Keratinocyte (primary cell): ENCODE data around the gene GRHL3. TPM values are rescaled to one million over a fixed set of nuclear protein-coding genes. Genes with fewer than 3 reads are reported as not detected.

Source experiments
- DNase-seq: peaks from one replicate; pipeline ENCODE4 v3.0.0-alpha.2; 2011; ENCODE audit warnings: low read depth, missing footprints, low spot score
- FAIRE-seq: peaks from 2 replicates; lab custom pipeline; 2011; peaks lifted over from hg19 to GRCh38; lab: Jason Lieb, UNC
- H2AFZ ChIP-seq: 2 replicates; pipeline ENCODE4 v1.6.0; 2012; ENCODE audit warnings: low read length, control low read depth, inconsistent platforms; ENCODE audit not compliant: control insufficient read depth
- H3K27ac ChIP-seq: 2 replicates; pipeline ENCODE4 v1.5.1; 2011; ENCODE audit warnings: low read length; ENCODE audit not compliant: control insufficient read depth, insufficient read depth
- H3K27me3 ChIP-seq: 3 replicates; pipeline ENCODE4 v1.6.0; 2011; ENCODE audit warnings: low read length; ENCODE audit not compliant: control insufficient read depth, insufficient read depth; ENCODE audit errors: extremely low read depth
- H3K36me3 ChIP-seq, 2 experiments: 2 replicates in 1 of 2; 3 replicates in 1 of 2; pipeline ENCODE4 v1.5.1; 2011; ENCODE audit warnings: low read length in 2 of 2, mild to moderate bottlenecking in 1 of 2; ENCODE audit not compliant: control insufficient read depth in 2 of 2, insufficient read depth in 2 of 2; ENCODE audit errors: extremely low read depth in 1 of 2
- H3K4me1 ChIP-seq: 3 replicates; pipeline ENCODE4 v1.5.1; 2011; ENCODE audit warnings: low read length; ENCODE audit not compliant: control insufficient read depth, insufficient read depth; ENCODE audit errors: extremely low read depth
- H3K4me2 ChIP-seq: 3 replicates; pipeline ENCODE4 v1.6.0; 2011; ENCODE audit warnings: low read depth, low read length; ENCODE audit not compliant: control insufficient read depth, insufficient read depth; ENCODE audit errors: extremely low read depth
- H3K4me3 ChIP-seq, 3 experiments: fragments of 200-600 bp in 1 of 3; sonication (generic) in 1 of 3; 2 replicates in 2 of 3; 3 replicates in 1 of 3; pipeline ENCODE4 v1.5.1; 2011 to 2016; ENCODE audit warnings: low read length in 3 of 3, mild to moderate bottlenecking in 3 of 3, control low read depth in 2 of 3, inconsistent platforms in 1 of 3, low read depth in 1 of 3, mixed read lengths in 1 of 3, mixed run types in 1 of 3, moderate library complexity in 1 of 3; ENCODE audit not compliant: control insufficient read depth in 2 of 3, insufficient read depth in 2 of 3; ENCODE audit errors: extremely low read depth in 1 of 3
- H3K79me2 ChIP-seq: 2 replicates; pipeline ENCODE4 v1.6.0; 2012; ENCODE audit warnings: low read length; ENCODE audit not compliant: control insufficient read depth, insufficient read depth
- H3K9ac ChIP-seq: 3 replicates; pipeline ENCODE4 v1.6.0; 2011; ENCODE audit warnings: low read length; ENCODE audit not compliant: control insufficient read depth, insufficient read depth; ENCODE audit errors: extremely low read depth
- H3K9me1 ChIP-seq: 3 replicates; pipeline ENCODE4 v1.6.0; 2011; ENCODE audit warnings: low read length; ENCODE audit not compliant: control insufficient read depth, insufficient read depth; ENCODE audit errors: extremely low read depth
- H3K9me3 ChIP-seq: 2 replicates; pipeline ENCODE4 v1.5.1; 2012; ENCODE audit warnings: low read depth, low read length; ENCODE audit not compliant: control insufficient read depth
- H4K20me1 ChIP-seq: 3 replicates; pipeline ENCODE4 v1.6.0; 2011; ENCODE audit warnings: low read length; ENCODE audit not compliant: control insufficient read depth, insufficient read depth; ENCODE audit errors: extremely low read depth
- EZH2 ChIP-seq: IDR thresholded peaks from one replicate; pipeline ENCODE4 v1.6.1; 2012; ENCODE audit warnings: inconsistent platforms, mild to moderate bottlenecking, low read length, moderate library complexity
- dilution Hi-C: fragments of 300-500 bp; cut with MboI; formaldehyde crosslinking; loops from one replicate; pipeline ENCODE4 v1.7.0; 2020; ENCODE audit warnings: low sequenced_read_pairs; ENCODE audit not compliant: extremely low pct_ligation_motif_present
- polyA plus RNA-seq, 5 experiments: library from polyadenylated mRNA; depleted of rRNA in 3 of 5; stranded (reverse) in 3 of 5; stranded (forward) in 1 of 5; unstranded in 1 of 5; fragments of >200 nt; gene quantifications; 1 replicate in 1 of 5; 2 replicates in 3 of 5; 3 replicates in 1 of 5; pipeline versions ENCODE4 v1.2.1 to v1.2.3, GENCODE V29; 2011 to 2012; ENCODE audit warnings: missing spikeins in 2 of 5, low read depth in 1 of 5, low replicate concordance in 1 of 5
- TF ChIP-seq, protein P1 (sequence below), 3 experiments: IDR thresholded peaks in 1 of 3; conservative IDR thresholded peaks in 1 of 3; optimal IDR thresholded peaks in 1 of 3; 2 replicates in 2 of 3; 3 replicates in 1 of 3; pipeline versions ENCODE3 to v1.5.1; 2011; ENCODE audit warnings: low read length in 3 of 3, mild to moderate bottlenecking in 3 of 3, moderate library complexity in 2 of 3, control low read depth in 1 of 3, inconsistent platforms in 1 of 3; ENCODE audit not compliant: insufficient read depth in 2 of 3; ENCODE audit errors: extremely low read depth in 1 of 3

The GRHL3 gene
- polyA plus RNA-seq, 1 donor (not counting 4 experiments of a cell fraction or from before 2014, with no cell fraction given): 13.0 TPM

DNA sequence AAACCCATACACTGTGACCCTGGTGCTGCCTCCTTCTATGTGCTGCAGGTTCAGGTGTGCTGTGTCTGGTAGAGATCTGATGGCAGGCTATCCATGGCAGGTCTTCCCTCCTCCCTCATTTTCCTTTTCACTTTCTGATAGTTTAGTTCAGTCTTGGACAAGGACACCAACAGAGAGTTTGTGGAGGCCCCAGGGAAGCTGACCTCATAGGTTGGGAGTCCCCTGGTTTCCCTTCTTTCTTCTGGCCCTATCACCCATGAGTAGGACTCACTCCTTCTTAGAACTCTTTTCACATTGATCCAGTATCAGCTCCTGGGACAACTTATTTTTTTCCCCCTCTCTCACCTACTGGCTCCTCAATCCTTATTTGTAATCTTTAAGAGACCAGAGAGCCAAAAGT lies 8.3 kb downstream of the GRHL3 start:
- dilution Hi-C loops: no loop called here
- FAIRE-seq: no peak

DNA sequence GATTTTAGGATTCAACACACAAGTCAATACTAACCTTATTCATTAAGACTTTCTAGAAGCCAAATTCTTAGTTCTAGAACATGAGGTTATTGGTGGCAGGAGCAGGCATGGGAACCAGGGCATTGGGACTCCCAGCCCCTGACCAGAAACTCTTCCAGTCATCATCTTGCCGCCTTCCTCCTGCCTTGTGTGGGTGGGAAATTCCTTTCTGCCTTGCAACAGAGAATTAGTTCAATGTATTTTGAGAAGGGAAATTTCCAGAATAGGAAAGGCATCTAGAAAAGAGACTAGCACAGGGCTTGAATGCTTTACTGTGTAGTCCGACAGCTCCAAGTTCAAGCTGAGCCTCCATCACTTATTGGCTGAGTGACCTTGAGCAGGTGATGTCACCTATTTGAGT lies 8.7 kb downstream of the GRHL3 start:
- FAIRE-seq (no peak), DNase-seq (no peak)
- dilution Hi-C loops: no loop called here
- Histone ChIP-seq H3K4me3 (no peak overlapping the region), H3K9me1 (no peaks in the 10 kb centered on the region), H3K36me3 (peaks cover 0 to 8% of the 10 kb centered on the region in 2 experiments), H3K9ac (no peak overlapping the region), H3K4me2 (no peak overlapping the region), H3K4me1 (peaks cover 32% of the 10 kb centered on the region), H4K20me1 (no peaks in the 10 kb centered on the region), H3K79me2 (no peaks in the 10 kb centered on the region), H3K9me3 (no peaks in the 10 kb centered on the region), H3K27ac (no peak overlapping the region), H2AFZ (no peak overlapping the region), H3K27me3 (peaks cover 7% of the 10 kb centered on the region)
- TF ChIP-seq, protein P1, sequence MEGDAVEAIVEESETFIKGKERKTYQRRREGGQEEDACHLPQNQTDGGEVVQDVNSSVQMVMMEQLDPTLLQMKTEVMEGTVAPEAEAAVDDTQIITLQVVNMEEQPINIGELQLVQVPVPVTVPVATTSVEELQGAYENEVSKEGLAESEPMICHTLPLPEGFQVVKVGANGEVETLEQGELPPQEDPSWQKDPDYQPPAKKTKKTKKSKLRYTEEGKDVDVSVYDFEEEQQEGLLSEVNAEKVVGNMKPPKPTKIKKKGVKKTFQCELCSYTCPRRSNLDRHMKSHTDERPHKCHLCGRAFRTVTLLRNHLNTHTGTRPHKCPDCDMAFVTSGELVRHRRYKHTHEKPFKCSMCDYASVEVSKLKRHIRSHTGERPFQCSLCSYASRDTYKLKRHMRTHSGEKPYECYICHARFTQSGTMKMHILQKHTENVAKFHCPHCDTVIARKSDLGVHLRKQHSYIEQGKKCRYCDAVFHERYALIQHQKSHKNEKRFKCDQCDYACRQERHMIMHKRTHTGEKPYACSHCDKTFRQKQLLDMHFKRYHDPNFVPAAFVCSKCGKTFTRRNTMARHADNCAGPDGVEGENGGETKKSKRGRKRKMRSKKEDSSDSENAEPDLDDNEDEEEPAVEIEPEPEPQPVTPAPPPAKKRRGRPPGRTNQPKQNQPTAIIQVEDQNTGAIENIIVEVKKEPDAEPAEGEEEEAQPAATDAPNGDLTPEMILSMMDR (optimal IDR thresholded peaks at IDR 0.05 in 1 of 3, IDR thresholded peaks at IDR 0.05 in 1 of 3, conservative IDR thresholded peaks at IDR 0.05 in 1 of 3; ENCODE audit: extremely low read depth in 1 of 3, insufficient read depth in 2 of 3, low read length in 3 of 3): no peak
- TF ChIP-seq EZH2: no peak

More for the DNA sequence above, 8.3 kb downstream of the GRHL3 start:
- Histone ChIP-seq H3K4me2 (no peak overlapping the region), H3K4me3 (no peak overlapping the region), H3K4me1 (peaks cover 36% of the 10 kb centered on the region), H3K36me3 (peaks cover 0 to 6% of the 10 kb centered on the region in 2 experiments), H4K20me1 (no peaks in the 10 kb centered on the region), H3K9me3 (no peaks in the 10 kb centered on the region), H3K79me2 (no peaks in the 10 kb centered on the region), H3K9ac (no peak overlapping the region), H2AFZ (no peak overlapping the region), H3K27ac (no peak overlapping the region), H3K9me1 (no peaks in the 10 kb centered on the region), H3K27me3 (peaks cover 7% of the 10 kb centered on the region)
- TF ChIP-seq EZH2: no peak
- TF ChIP-seq, protein P1 (optimal IDR thresholded peaks at IDR 0.05 in 1 of 3, IDR thresholded peaks at IDR 0.05 in 1 of 3, conservative IDR thresholded peaks at IDR 0.05 in 1 of 3; ENCODE audit: extremely low read depth in 1 of 3, insufficient read depth in 2 of 3, low read length in 3 of 3): no peak
- DNase-seq: no peak
